RWPE1 (cell line): ENCODE measurements around the gene CAPN2.
A peak's percentile ranks its signal among the peaks of the same experiment; 100 is the strongest.

Experiments
- CTCF ChIA-PET: fragments of 350-600 bp; sonication (Branson Sonifier 250); formaldehyde crosslinking; extraction: SDS; loops from one replicate; lab custom pipeline; 2021; lab: Yijun Ruan, JAX
- POLR2A ChIA-PET: fragments of 400-600 bp; formaldehyde crosslinking; extraction: SDS; loops from one replicate; lab custom pipeline; 2020; ENCODE audit warnings: antibody characterized with exemption; ENCODE audit not compliant: low non-redundant PET; lab: Yijun Ruan, JAX
- DNase-seq: peaks from one replicate; pipeline ENCODE4 v3.0.0; 2012; ENCODE audit warnings: low spot score
- H3K27ac ChIP-seq: fragments of 450-650 bp; 2 replicates; pipeline ENCODE4 v1.5.1; 2017
- TF ChIP-seq, protein P1 (sequence below): fragments of 450-650 bp; conservative IDR thresholded peaks from 2 replicates; pipeline ENCODE4 v1.5.1; 2017; ENCODE audit warnings: low read depth, mild to moderate bottlenecking

The CAPN2 gene

GRCh38 chr1:223752721-223753515, 40.6 kb downstream of the CAPN2 start:
- TF ChIP-seq, protein P1, sequence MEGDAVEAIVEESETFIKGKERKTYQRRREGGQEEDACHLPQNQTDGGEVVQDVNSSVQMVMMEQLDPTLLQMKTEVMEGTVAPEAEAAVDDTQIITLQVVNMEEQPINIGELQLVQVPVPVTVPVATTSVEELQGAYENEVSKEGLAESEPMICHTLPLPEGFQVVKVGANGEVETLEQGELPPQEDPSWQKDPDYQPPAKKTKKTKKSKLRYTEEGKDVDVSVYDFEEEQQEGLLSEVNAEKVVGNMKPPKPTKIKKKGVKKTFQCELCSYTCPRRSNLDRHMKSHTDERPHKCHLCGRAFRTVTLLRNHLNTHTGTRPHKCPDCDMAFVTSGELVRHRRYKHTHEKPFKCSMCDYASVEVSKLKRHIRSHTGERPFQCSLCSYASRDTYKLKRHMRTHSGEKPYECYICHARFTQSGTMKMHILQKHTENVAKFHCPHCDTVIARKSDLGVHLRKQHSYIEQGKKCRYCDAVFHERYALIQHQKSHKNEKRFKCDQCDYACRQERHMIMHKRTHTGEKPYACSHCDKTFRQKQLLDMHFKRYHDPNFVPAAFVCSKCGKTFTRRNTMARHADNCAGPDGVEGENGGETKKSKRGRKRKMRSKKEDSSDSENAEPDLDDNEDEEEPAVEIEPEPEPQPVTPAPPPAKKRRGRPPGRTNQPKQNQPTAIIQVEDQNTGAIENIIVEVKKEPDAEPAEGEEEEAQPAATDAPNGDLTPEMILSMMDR: no peak
- H3K27ac ChIP-seq: peak overlapping the region; percentile 25
- no peak for DNase-seq
- ChIA-PET POLR2A (no interaction called here), CTCF (no interaction called here)

DNA sequence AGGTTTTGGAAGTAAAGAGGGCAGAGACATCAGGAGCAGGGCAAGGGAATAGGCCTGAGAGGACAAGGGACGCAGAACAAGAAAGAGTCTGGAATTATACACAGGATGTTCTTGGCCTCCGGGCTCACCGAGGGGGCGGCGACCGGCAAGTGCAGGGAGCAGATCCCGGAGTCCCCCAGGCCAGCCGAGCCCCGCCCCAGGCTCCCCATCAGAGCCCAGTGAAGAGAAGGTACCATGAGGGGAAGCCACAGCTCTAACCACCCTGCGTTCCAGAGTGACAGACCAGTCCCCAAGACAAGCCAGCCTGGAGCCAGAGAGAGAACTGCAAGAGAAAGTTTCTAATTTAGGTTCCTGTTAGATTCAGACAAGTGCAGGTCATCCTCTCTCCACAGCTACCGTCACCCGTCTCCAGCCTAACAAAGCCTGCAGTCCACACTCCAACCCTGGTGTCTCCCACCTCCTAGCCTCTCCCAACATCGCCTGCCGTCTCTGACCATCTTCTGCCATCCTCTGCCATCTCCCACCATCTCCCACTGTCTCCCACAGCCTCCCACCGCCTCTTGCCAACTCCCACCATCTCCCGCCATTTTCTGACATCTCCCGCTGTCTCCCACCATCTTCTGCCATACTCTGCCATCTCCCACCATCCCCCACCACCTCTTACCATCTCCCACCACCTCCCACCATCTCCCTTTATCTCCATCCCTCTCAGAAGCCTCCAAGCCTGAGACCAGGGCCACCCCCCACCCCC, 42.5 kb downstream of the CAPN2 start:
- TF ChIP-seq, protein P1: no peak
- peak overlapping the region; percentile 32; the same call in 1 of the 2 replicates for H3K27ac ChIP-seq
- CTCF ChIA-PET: no interaction called here
- POLR2A ChIA-PET: no interaction called here
- DNase-seq: no peak

GRCh38 chr1:223755432-223755792, 43.1 kb downstream of the CAPN2 start:
- peak overlapping the region; percentile 32; the same call in 1 of the 2 replicates for H3K27ac ChIP-seq
- POLR2A ChIA-PET: no interaction called here
- CTCF ChIA-PET: no interaction called here
- TF ChIP-seq, protein P1: no peak
- no peak for DNase-seq

DNA sequence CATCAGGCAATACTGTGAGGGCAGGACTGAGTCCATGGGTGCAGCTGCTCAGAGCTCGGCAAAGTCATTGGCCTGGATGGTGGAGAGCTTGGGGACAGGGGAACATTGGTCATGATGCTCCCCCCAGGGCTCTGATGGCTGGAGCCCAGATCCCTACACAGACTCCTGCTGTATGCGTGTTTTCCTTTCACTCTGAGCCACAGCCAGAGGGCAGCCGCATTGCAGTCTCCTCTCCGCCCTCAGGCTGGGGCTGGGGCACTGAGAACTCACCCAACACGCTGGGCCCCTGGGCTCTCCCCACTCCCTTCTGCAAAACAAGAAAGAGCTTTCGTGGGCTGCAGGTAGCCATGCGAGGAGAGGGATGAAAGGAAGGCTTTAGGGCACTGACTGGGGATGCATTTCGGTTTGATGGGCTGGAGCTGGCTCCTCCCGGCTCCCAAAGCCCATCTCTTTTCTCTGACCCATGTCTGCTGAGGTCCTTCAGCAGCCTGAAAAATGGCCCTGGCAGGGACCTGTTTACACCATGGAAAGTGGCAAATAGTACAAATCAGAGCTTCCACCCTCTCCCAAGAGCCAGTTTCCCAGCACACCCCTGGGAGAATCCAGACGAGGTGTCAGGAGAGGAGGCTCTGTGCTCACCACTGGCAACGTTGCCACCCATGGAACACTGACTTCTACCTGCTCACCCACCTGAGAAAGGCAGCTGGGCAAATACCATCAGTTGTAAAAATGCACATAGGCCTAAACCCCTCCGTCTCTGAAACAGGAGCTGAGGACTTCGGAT, 43.8 kb downstream of the CAPN2 start:
- POLR2A ChIA-PET: no interaction called here

GRCh38 chr1:223756806-223757700, 44.7 kb downstream of the CAPN2 start:
- TF ChIP-seq, protein P1: no peak
- POLR2A ChIA-PET: no interaction called here
- CTCF ChIA-PET: interaction anchor here (0.6 to 0.7 kb wide), 2 partner anchors 17 to 145 kb away, joined by 4 to 6 read pairs; no protein-coding TSS in a partner anchor
- peak overlapping the region; percentile 32 for H3K27ac ChIP-seq
- no peak for DNase-seq

More for the DNA sequence above, 43.8 kb downstream of the CAPN2 start:
- no peak for DNase-seq
- CTCF ChIA-PET: interaction anchor here (0.6 to 0.7 kb wide), 2 partner anchors 18 to 146 kb away, joined by 4 to 6 read pairs; no protein-coding TSS in a partner anchor
- H3K27ac ChIP-seq: peak overlapping the region; percentile 32
- TF ChIP-seq, protein P1: no peak
